Stimulated activated CD4-positive, alpha-beta T cell treated with anti-CD3 and anti-CD28 coated beads, Interleukin-12 subunit alpha, Interleukin-12 subunit beta, amount 100 ng/mL, for 4 hours (primary cell): ENCODE data around the gene UNC5A.
A peak's percentile ranks its signal among the peaks of the same experiment; 100 is the strongest.

Experiments used
- DNase-seq: peaks from one replicate; pipeline ENCODE4 v3.0.0-alpha.2; 2020

UNC5A gene

DNA sequence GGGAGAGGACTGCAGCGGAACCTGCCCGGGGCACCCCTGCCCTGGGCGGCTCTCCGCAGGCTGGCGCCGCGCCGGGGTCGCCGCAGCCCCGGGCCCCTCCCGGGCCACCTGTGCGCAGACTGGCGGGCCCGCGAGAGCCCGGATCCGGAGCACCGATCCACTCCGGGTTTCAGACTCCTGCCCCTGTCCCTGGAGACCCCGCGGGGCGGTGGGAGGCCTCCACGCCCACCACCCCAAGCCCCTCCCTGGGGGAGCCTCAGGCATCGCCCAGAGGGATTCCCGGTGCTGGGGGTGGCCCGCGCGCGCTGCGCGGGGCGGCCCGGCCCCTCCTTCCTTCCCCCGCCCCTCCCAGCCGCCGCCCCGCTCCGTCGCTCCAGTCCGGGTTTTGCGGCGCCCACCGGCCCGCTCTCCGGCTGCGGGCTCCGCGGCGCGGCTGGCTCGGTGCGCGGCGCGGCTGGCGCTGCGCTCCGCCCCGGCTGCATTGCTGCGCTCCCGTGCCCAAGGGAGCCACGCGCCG, at the start of gene UNC5A:
Gene UNC5A (plus strand): TSS at position 479 of the 517 bp plus-strand sequence. CDS start 192 bp downstream, outside the sequence.
- DNase-seq: peak; percentile 64

DNA sequence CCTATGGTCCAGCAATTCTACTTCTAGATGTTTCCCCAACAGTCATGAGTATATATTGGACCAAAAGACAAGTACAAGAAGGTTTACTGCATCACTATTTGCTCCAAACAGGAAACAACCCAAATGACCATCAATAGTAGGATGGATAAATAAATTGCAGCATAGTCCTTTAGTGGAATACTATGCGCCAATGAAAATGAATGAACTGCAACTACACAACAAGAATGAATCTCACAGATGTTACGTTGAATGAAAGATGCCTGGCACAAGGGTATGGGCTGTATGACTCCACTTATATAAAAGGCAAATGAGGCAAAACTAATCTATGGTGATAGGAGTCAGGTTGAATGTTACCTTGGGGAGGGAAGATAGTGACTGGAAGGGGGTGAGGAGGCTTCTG, 48.6 kb upstream of the UNC5A start:
- DNase-seq: no peak

DNA sequence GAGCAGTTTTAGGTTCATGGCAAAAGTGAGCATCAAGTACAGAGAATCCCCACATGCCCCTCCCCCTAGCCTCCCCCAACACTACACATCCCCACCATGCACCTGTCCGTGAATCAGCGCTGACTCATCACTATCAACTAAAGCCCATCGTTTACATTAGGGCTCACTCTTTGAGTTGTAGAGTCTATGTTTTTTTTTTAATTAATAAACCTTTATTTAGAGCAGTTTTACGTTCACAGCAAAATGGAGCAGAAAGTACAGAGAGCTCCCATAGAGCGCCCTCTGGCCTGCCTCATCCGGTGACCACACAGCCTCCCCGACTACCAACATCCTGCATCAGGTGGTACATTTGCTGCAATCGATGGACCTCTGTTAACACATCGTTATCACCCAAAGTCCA, 47.9 kb upstream of the UNC5A start:
- no peak for DNase-seq

DNA sequence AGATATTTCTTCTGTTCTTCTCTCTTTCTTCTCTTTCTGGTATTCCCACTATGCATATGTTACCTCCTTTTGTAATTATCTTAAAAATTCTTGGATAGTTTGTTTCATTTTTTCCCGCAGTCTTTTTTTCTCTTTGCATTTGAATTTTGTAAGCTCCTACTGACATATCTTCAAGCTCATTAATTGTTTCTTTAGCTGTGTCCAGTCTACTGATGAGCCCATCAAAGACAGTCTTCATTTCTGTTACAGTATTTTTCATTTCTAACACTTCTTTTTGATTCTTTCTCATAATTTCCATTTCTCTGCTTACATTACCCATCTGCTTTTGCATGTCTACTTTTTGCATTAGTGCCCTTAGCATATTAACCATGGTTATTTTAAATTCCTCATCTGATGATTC, 44.7 kb upstream of the UNC5A start:
- no peak for DNase-seq

DNA sequence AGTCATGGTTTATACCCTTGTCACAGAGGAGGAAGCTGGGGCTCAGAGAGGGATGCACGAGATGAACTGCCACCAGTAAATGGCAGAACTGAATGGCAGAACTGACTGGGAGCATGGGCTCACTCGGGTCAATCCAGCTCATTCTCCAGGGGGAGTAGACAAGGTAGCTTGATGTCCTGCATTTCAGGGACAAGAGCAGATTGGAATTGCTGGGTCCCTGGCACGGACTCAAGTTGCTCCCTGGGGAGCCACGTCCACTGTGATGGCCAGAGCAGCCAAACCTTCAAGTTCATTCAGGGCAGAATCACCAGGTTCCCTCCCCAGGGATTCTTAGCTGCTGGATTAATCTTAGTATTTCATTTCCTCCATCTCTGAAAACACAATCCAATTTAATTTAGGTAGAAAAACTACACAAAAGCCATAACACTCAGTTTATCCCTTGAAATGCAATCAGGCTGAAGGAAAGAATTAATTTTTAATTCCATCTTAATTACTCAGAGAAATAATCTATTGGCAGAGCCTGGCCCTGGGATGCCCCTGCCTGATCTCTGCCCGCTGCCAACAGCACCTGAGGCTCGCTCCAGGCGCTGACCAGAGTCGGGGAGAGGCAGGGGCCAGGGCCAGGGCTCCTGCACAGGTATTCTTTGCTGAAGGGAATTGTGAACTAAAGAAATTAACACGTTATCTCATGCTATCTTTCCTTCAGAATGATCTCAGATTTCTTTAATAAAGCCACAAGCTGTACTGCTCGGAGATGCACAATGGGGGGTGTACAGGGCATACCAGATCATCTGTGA, 42.0 kb upstream of the UNC5A start:
- no peak for DNase-seq

DNA sequence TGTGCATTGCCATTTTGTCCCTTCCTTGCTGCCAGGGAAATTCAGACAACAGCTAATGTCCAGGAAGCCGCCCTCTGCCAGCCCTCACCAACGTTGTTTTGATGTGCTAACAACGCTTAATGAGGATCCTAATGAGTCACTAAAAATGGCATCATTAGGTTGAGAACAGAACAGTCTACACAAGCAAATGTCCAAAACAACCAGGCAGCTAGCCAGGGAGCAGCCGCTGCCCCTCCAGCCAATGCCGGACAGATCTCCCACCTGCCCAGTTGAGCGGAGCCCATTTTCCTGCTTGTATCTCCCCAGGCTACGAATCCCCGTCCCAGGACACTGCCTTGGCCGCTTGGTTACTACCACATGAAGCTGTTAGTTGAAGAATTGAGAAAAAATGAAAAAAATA, 40.4 kb upstream of the UNC5A start:
- DNase-seq: no peak

DNA sequence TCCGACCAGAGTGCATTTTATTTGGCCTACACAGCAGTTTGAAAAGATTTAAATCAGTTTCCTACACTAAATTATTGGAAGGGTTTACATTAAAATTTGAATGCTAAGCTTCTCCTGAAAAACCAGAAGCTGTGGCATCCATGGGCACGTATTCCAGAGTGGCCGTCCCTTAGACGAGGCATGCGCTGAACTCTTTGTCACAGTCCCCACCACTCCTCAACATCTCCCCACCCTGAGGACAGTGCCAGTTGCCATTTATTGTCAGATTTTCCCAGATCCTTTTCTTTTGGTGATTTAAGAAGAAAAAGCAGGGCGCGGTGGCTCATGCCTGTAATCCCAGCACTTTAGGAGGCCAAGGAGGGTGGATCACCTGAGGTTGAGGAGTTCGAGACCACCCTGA, 39.9 kb upstream of the UNC5A start:
- DNase-seq: no peak

DNA sequence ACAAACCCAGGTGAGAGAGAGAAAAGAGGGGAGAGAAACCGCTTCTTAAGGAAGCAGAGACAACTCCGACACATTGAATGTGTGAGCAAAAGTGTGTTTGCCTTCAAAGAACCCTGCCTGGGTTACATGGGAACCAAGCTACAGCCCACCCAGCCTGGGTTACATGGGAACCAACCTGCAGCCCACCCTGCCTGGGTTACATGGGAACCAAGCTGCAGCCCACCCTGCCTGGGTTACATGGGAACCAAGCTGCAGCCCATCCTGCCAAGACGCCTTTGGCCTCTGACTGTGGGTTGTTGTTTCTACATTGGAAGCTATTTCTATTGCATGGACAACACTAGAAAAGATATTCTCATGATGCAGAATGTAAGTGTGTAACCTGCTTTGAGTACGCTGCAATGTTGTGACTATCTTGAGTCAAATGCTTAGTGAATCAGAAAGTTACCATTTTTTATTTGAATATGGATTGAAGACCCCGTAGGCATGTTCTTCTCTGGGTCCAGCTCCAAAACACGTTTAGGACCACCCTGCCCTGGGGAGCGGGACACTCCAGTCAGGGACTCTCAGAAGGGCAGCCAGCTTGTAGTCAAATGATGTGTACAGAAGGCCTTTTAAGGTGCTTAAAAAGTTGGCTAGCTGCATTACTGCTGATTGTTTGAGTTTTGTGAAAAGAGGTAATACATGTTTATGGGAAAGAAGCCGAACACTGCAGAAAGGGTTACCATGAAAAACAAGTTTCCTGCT, 39.1 kb upstream of the UNC5A start:
- no peak for DNase-seq

DNA sequence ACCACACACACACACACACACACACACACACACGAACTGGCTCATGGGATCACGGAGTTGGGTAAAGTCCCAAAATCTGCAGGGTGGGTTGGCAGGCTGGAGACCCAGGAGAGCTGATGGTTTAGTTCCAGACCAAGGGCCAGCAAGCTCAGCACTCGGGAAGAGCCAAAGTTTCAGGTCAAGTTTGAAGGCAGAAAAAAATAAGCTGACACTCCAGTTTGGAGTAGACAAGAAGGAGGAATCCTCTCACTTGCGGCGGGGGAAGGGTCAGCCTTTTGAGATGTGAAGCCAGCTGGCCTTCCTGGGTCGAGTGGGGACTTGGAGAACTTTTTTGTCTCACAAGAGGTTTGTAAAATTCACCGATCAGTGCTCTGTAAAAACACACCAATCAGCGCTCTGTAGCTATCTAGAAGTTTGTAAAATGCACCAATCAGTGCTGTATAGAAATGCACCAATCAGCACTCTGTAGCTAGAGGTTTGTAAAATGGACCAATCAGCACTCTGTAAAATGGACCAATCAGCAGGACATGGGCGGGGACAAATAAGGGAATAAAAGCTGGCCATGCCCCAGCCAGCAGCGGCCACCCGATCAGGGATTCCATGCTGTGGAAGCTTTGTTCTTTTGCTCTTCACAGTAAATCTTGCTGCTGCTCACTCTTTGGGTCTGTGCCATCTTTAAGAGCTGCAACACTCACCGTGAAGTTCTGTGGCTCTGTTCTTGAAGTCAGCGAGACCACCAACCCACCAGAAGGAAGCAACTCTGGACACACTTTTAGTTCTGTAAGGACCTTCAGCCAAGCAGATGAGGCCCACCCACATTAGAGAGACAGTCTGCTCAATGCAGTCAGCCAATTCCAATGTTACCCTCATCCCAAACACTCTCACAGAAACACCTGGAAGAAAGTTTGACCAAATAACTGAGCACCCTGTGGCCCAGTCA, 37.8 kb upstream of the UNC5A start:
- DNase-seq: no peak

DNA sequence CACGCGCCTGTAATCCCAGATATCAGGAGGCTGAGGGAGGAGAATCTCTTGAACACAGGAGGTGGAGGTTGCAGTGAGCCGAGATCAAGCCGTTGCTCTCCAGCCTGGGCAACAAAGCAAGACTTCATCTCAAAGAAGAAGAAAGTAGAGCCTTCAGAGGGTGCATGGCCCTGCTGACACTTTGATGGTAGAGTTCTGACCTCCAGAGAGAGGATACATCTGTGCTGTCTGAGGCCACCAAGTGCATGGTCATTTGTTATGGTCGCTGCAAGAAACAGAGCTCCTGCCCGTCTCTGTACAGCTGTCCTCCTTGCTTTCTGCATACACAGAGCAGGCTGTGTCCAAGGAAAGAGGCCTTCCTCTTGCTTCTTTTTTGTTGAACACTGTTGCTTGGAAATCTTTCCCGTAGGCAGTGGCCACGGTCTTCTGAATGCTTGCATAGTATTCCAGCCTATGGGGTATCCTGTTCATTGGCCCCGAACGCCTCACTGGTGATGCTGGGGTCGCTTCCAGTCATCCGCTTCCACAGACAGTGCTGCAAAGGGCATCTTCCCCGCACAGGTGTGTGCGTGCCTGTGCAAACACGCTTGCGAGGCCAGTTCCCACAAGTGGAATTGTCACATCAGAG, 36.8 kb upstream of the UNC5A start:
- no peak for DNase-seq

DNA sequence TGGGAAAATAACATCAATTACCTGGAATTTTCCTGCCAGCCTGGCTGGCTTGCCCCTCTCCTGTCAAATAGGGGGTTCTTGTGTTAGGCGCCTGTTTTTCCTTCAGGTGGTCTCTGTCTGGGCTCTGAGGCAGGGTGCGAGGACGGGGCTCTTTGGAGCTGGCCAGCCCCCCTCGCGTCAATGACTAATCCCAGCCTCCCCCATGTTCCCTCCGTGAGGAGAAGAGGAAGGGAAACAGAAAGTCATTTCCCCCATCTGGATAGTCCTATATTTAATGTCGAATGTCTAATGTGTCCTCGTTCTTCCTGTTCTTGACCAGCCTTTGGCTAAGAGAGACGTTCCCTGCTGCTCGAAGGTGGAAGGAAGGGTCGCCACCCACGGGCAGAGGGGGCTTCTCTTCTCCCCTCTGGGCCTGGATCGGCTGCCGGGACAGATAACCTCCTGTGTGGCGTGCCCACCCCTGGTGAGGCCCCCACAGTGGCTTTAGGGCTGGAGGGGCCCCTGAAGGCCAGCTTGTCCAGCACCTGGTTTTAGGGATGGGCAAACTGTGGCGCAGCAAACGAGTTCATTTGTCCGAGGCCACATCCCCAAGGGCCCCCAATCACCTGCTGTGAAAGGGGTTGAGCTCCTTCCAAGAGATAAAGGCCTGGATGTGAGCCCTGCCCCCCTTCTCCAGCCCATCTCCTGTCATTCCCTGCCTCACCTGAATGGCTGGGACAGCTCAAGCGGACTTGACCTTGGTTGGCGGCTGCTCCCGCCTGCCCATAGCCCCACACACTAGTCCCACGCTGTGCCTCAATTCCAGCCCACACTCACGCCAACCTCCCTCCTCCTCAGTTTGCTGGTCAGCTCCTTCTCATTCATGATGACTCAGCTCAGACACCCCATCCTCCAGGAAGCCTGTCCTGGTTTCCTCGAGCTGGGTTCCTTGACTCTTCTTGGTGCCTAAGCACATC, 35.9 kb upstream of the UNC5A start:
- no peak for DNase-seq

DNA sequence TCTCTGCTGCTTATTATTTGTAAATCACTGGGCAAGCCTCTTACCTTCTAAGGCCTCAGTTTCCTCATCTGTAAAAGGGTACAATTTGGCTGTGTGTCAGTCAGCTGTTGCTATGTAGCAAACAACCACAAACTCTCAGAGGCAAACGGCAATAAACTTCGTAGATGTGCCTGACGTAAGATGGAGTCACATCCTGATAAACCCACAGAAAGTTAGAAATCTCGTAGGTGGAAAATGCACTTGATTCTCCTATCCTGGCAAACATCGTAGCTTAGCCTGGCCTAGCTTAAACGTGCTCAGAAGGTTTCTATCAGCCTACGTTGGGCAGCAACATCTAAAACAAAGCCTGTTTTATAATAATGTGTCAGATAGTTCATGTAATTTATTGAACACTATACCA, 35.0 kb upstream of the UNC5A start:
- no peak for DNase-seq

DNA sequence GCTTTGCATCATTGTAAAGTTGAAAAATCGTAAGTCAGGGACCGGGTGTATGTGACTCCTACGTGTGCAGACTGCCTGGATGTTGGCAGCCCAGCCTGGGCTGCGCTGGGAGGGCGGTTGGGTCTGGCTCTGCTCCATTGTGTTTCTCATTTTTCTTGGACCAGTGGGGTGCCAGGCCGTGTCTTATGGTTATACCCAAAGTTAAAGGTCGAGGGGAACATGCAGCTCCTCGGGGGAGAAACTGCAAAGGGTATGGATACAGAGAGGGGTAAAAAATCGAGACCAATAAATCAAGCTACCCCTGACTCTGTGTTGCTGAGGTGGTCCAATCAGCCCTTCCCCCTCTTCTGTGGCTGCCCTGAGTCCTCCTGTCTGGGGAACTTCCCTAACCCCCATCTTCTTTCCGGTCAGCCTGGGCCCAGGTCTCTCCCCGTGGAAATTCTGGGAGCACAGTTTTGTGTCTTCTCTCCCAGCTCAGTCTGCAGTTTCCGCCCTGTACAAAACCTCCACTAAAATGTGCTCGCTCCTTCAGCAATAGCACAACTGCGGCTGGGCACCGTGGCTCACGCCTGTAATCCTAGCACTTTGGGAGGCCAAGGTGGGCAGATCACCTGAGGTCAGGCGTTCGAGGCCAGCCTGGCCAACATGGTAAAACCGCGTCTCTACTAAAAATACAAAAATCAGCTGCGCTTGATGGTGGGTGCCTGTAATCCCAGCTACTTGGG, 34.1 kb upstream of the UNC5A start:
- DNase-seq: no peak

DNA sequence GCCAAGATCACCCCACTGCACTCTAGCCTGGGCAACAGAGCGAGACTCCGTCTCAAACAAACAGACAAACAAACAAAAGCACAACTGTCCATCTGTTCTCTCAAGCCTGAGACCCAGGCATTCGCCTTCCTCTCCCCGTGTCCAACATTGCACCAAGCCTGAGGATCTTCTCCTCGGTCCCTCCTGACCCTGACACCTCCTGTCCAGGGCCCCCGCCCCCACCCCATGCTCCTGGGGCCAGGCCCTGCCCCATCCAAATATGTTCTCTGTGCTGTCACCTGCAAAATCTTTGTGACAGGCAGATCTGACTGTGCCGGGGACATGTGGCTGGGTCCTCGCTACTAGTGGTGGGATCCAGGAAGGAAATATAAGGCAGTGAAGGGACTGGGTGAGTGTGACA, 33.4 kb upstream of the UNC5A start:
- DNase-seq: no peak

DNA sequence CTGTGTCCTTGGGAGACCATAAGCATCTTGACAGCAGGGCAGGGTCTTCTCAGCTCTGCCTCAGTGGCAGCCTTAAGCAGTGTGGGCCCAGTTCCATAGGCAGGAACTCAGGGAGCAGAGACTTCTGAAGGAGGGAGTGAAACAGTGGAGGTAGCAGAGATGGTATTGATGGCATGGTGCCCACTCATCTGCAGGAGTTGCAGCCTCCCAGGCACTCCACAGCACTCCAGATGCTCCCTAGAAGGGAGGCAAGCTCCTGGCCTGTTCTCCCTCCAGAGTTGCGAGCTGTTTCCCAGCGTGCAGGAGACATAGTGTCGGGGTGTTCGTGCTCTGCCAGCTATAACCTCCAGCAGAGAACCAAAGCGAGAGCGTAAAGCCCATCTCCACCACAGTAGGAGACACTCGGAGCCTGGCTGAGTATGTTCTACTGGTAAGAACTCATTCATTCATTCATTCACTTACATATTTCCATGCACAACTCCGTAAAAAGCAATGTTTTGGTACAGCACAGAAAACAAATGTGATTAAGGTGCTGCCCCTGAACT, 31.4 kb upstream of the UNC5A start:
- DNase-seq: no peak

DNA sequence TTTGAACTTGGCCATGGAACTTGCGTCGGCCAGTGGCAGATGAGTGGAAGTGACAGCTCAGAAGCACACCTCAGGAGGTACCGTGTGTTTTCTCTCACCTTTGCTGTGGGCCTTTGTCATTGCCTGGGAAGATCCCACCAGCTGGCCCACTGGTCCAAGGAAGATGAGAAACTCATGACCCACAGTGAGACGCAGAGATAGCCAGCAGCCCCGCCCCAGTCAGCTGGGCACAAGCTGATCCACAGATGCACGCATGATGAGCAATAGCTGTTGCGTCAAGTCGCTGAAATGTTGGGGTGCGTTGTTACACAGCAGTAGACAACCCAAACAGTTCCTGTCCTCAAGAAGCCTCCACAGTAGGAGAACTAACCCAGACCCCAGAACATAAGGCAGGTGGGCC, 30.8 kb upstream of the UNC5A start:
- DNase-seq: no peak

DNA sequence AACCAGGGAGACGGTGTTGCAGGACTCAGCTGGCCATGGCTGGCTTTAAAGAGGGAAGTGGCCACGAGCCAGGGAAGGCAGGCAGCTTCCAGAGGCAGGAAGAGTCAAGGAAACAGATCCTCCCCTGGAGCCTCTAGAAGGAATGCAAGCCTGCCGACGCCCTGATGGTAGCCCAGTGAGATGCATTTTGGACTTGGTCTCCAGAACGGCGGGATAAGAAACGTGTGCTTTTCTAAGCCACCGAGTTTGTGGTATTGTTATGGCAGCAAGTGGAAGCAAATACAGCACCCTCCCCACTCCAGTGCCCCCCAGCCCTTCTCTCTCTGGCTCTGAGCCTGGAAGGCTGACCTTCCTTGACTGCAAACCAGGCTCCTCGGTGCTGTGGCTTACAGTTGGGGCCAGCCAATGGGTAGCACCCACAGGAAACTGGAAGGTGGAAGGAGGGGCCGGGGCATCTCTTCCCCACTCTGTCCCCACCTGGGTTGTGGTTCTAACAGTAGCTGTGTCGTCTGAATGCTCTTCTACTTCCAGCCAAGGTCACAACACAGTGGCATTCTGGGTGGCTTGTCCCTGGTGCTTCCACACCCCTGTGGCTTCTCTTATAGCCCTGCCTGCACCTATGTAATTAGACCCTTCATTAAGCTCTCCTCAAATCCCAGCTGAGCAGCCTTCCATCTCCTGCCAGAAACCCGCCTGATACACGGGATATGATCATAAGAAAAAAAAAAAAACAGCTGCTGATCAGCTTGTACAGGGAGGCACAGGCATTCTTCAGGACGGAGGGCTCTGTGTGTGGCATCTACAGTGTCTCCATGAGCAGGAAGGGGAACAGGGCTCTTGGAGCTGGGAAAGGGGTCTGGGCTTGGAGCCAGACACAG, 29.9 kb upstream of the UNC5A start:
- DNase-seq: no peak

DNA sequence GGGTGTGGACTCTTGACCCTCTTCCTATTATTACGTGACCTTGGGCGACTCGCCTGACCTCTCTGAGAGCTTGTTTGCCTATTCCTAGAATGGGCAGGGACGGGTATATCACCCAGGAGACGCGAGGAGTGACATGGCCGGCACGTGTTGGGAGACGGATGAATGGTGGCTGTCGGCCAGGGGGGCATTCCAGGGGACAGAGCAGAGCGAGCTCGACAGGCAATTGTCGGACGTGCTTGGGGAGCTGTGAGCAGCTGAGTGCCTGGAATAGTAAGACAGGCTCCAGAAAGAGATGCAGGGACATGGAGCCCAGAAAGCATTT, 29.3 kb upstream of the UNC5A start:
- DNase-seq: no peak
